AG04449 (cell line): ENCODE measurements around the gene RABEP2.

Experiments
- CTCF ChIA-PET: fragments of 350-600 bp; formaldehyde crosslinking; extraction: SDS; loops from one replicate; lab custom pipeline; 2021; ENCODE audit warnings: antibody characterized with exemption; lab: Yijun Ruan, JAX
- POLR2A ChIA-PET: fragments of 400-600, 350-600 bp; formaldehyde crosslinking; extraction: SDS; loops from one replicate; lab custom pipeline; 2020; ENCODE audit warnings: antibody characterized with exemption, inconsistent platforms; lab: Yijun Ruan, JAX
- DNase-seq: peaks from one replicate; pipeline ENCODE4 v3.0.0-alpha.2; 2010; ENCODE audit warnings: low read depth, low spot score
- H3K4me3 ChIP-seq: 2 replicates; pipeline ENCODE4 v1.5.1; 2011; ENCODE audit warnings: low read depth, mild to moderate bottlenecking, control low read depth, low read length
- CTCF ChIP-seq: IDR thresholded peaks from one replicate; pipeline ENCODE4 v1.5.1; 2011; ENCODE audit warnings: mild to moderate bottlenecking, moderate library complexity, low read length, control low read depth, inconsistent platforms; ENCODE audit not compliant: insufficient read depth; ENCODE audit errors: missing control alignments

Gene RABEP2

GRCh38 chr16:28903344-28904042 lies 21.5 kb downstream of the RABEP2 start:
- no peak for DNase-seq
- ChIA-PET POLR2A (no interaction called here), CTCF (no interaction called here)
- H3K4me3 ChIP-seq, result no peak overlapping the region
- no peak for TF ChIP-seq CTCF

- no peak for TF ChIP-seq CTCF
- DNase-seq, result no peak
- H3K4me3 ChIP-seq, result no peak overlapping the region
- ChIA-PET CTCF (no interaction called here), POLR2A (no interaction called here)
These were observed 22.1 kb downstream of the RABEP2 start for GRCh38 chr16:28902909-28903308.

- no peak for DNase-seq
- no peak overlapping the region for H3K4me3 ChIP-seq
- ChIA-PET CTCF (no interaction called here), POLR2A (no interaction called here)
- no peak for TF ChIP-seq CTCF
These were observed 23.2 kb downstream of the RABEP2 start for GRCh38 chr16:28901862-28902261.

- no peak overlapping the region for H3K4me3 ChIP-seq
- no peak for TF ChIP-seq CTCF
- no peak for DNase-seq
- ChIA-PET CTCF (interaction anchor here (1.2 to 1.6 kb wide), 2 partner anchors 44 to 54 kb away, joined by 3 to 4 read pairs; no protein-coding TSS in a partner anchor), POLR2A (no interaction called here)
These were observed 24.4 kb downstream of the RABEP2 start for GRCh38 chr16:28900601-28901000.

- DNase-seq, result no peak
- no peak overlapping the region for H3K4me3 ChIP-seq
- TF ChIP-seq CTCF, result no peak
- CTCF ChIA-PET, result interaction anchor here (0.6 to 1.6 kb wide), 3 partner anchors 45 to 57 kb away, joined by 3 to 4 read pairs (median 3); no protein-coding TSS in a partner anchor
- POLR2A ChIA-PET, result interaction anchor here (0.6 kb wide), 1 partner anchor 13 kb away, joined by 3 read pairs; no protein-coding TSS in a partner anchor
These were observed 25.0 kb downstream of the RABEP2 start for GRCh38 chr16:28899882-28900590.

GRCh38 chr16:28898942-28899341 lies 26.1 kb downstream of the RABEP2 start:
- ChIA-PET POLR2A (no interaction called here), CTCF (no interaction called here)
- TF ChIP-seq CTCF, result no peak
- no peak for DNase-seq
- H3K4me3 ChIP-seq, result no peak overlapping the region
